SK-N-SH (cell line): Measurements from ENCODE around the gene CPT1B.
A peak's percentile ranks its signal among the peaks of the same experiment; 100 is the strongest.

ENCODE experiments used
- CHD2 ChIP-seq: fragments of 150-350 bp; IDR thresholded peaks from 2 replicates; pipeline ENCODE4 v1.6.1; 2018; ENCODE audit warnings: low read length; ENCODE audit not compliant: partially characterized antibody
- ELF1 ChIP-seq: IDR thresholded peaks from 2 replicates; pipeline ENCODE4 v1.4.0; 2012
- EP300 ChIP-seq, 2 experiments: IDR thresholded peaks; 2 replicates each; pipeline versions ENCODE4 v1.4.0 to v1.6.1; 2012; ENCODE audit warnings: borderline replicate concordance in 1 of 2, low read depth in 1 of 2, low read length in 1 of 2
- EZH2phosphoT487 ChIP-seq: fragments of 200-600 bp; sonication (generic); IDR thresholded peaks from 2 replicates; pipeline ENCODE4 v1.6.1; 2017; ENCODE audit warnings: low read depth, mixed run types, mild to moderate bottlenecking, antibody characterized with exemption, moderate library complexity, borderline replicate concordance
- FOXM1 ChIP-seq: IDR thresholded peaks from 2 replicates; pipeline ENCODE4 v1.4.0; 2012; ENCODE audit warnings: low read depth, mild to moderate bottlenecking
- JUND ChIP-seq: IDR thresholded peaks from 2 replicates; pipeline ENCODE4 v1.4.0; 2012
- MXI1 ChIP-seq: IDR thresholded peaks from 2 replicates; pipeline ENCODE4 v1.6.1; 2012; ENCODE audit warnings: mild to moderate bottlenecking, low read depth, low read length, improper control_type of control experiment
- RAD21 ChIP-seq: IDR thresholded peaks from 2 replicates; pipeline ENCODE4 v1.6.1; 2012; ENCODE audit warnings: mild to moderate bottlenecking, low read length
- SMC3 ChIP-seq: IDR thresholded peaks from 2 replicates; pipeline ENCODE4 v1.6.1; 2012; ENCODE audit warnings: low read depth, low read length, improper control_type of control experiment
- TEAD4 ChIP-seq: IDR thresholded peaks from 2 replicates; pipeline ENCODE4 v1.4.0; 2012; ENCODE audit warnings: mild to moderate bottlenecking, borderline replicate concordance; ENCODE audit not compliant: insufficient read depth
- USF2 ChIP-seq: fragments of 150-350 bp; IDR thresholded peaks from 2 replicates; pipeline ENCODE4 v1.6.1; 2017; ENCODE audit warnings: antibody characterized with exemption, low read length, low read depth, borderline replicate concordance
- ZBTB33 ChIP-seq: IDR thresholded peaks from 2 replicates; pipeline ENCODE4 v1.4.0; 2012; ENCODE audit warnings: low read depth, borderline replicate concordance
- TF ChIP-seq, protein P1 (sequence below): fragments of 200-600 bp; sonication (generic); IDR thresholded peaks from 2 replicates; pipeline ENCODE4 v1.6.1; 2017; ENCODE audit warnings: antibody characterized with exemption, mild to moderate bottlenecking, moderate library complexity
- TF ChIP-seq, protein P2 (sequence below): IDR thresholded peaks from 2 replicates; pipeline ENCODE4 v1.4.0; 2012; ENCODE audit warnings: low read depth

DNA sequence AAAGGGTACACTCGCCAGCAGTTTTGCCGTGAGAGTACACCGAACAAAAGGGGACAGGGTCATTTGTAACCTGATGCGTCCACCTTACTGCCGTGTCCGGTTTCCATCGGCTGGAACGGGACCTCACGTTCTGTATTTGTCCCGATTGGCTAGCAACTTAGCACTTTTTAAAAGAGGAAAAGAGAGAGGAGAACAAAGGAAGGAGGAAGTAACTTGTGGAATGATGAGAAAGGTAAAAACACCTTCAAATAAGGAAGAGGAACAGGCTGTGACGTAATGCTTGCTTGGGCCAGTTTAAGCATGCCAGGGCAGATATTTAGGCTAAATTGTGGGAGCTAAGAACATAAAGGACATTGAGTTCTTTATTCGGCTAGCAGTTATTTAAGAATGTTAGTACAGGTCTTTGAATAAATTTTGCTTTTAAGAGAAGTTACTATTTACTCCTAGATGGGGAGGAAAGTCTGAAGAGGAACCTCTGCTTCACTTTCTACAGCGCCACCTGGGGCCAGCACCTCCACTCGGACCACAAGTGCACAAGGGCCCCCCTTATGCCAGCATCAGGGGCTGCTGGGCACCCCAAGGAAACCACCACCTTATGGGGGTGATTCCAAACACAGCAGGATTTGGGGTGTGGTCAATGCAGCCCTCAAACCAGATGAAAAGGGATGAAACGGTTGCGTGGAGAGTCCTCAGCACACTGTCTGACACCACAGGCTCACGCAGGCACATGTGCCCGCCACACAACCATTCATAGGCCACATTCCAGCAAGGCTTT lies 43.9 kb upstream of the CPT1B start:
- no peak for TF ChIP-seq ELF1
- no peak for TF ChIP-seq JUND
- TF ChIP-seq, protein P1, sequence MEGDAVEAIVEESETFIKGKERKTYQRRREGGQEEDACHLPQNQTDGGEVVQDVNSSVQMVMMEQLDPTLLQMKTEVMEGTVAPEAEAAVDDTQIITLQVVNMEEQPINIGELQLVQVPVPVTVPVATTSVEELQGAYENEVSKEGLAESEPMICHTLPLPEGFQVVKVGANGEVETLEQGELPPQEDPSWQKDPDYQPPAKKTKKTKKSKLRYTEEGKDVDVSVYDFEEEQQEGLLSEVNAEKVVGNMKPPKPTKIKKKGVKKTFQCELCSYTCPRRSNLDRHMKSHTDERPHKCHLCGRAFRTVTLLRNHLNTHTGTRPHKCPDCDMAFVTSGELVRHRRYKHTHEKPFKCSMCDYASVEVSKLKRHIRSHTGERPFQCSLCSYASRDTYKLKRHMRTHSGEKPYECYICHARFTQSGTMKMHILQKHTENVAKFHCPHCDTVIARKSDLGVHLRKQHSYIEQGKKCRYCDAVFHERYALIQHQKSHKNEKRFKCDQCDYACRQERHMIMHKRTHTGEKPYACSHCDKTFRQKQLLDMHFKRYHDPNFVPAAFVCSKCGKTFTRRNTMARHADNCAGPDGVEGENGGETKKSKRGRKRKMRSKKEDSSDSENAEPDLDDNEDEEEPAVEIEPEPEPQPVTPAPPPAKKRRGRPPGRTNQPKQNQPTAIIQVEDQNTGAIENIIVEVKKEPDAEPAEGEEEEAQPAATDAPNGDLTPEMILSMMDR: peak; percentile 40
- TF ChIP-seq, protein P2, sequence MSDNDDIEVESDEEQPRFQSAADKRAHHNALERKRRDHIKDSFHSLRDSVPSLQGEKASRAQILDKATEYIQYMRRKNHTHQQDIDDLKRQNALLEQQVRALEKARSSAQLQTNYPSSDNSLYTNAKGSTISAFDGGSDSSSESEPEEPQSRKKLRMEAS: no peak
- TF ChIP-seq SMC3: no peak
- TF ChIP-seq TEAD4: no peak
- no peak for TF ChIP-seq FOXM1
- no peak for TF ChIP-seq USF2
- no peak for TF ChIP-seq EP300 (IDR thresholded peaks at IDR 0.05; ENCODE audit: borderline replicate concordance in 1 of 2, low read depth in 1 of 2, low read length in 1 of 2)
- no peak for TF ChIP-seq MXI1
- no peak for TF ChIP-seq CHD2
- TF ChIP-seq RAD21: no peak
- TF ChIP-seq ZBTB33: no peak
- TF ChIP-seq EZH2phosphoT487: no peak
